Esophagus squamous epithelium (tissue), 5 donors: ENCODE results near the gene UTS2R. TPM values are rescaled to one million over a fixed set of nuclear protein-coding genes. Genes with fewer than 3 reads are reported as not detected.

Experiments
- DNase-seq: peaks from one replicate; lab custom pipeline; 2025; lab: John Stamatoyannopoulos, UW
- H3K27ac ChIP-seq, 4 donors: fragments of 200-600 bp; sonication (generic); one replicate each; pipeline ENCODE4 v1.5.1; 2016 to 2019; ENCODE audit warnings: mild to moderate bottlenecking in 1 of 4
- H3K27me3 ChIP-seq, 4 donors: fragments of 200-600 bp; sonication (generic); 1 replicate in 3 of 4; 2 replicates in 1 of 4; pipeline versions ENCODE4 v1.5.1 to v1.6.0; 2017 to 2021; ENCODE audit warnings: antibody characterized with exemption in 1 of 4
- H3K36me3 ChIP-seq, 3 donors: fragments of 200-600 bp; sonication (generic); one replicate each; pipeline ENCODE4 v1.5.1; 2016 to 2019
- H3K4me1 ChIP-seq, 3 donors: fragments of 200-600 bp; sonication (generic); one replicate each; pipeline ENCODE4 v1.5.1; 2017 to 2019
- H3K4me3 ChIP-seq, 4 donors: fragments of 200-600 bp; sonication (generic); 1 replicate in 3 of 4; 2 replicates in 1 of 4; pipeline ENCODE4 v1.5.1; 2016 to 2019; ENCODE audit warnings: mild to moderate bottlenecking in 2 of 4, moderate library complexity in 1 of 4
- H3K9me3 ChIP-seq, 3 donors: fragments of 200-600 bp; sonication (generic); one replicate each; pipeline ENCODE4 v1.5.1; 2016 to 2019
- POLR2A ChIP-seq, 4 donors: fragments of 450-650 bp; IDR thresholded peaks; one replicate each; pipeline ENCODE4 v1.6.1; 2017; ENCODE audit warnings: antibody characterized with exemption in 4 of 4, mild to moderate bottlenecking in 4 of 4, moderate library complexity in 3 of 4
- WGBS, 2 donors: methylation state at CpG; one replicate each; pipeline ENCODE4 v1.1.5; 2018; 5-methylcytosine and 5-hydroxymethylcytosine counted together
- intact Hi-C: fragments of 100-400 bp; cut with DNase I; formaldehyde crosslinking; loops from one replicate; pipeline ENCODE4 v1.15.0; 2022
- total RNA-seq, 4 donors: library from RNA; depleted of rRNA; stranded (reverse); fragments of >200 nt; gene quantifications; one replicate each; pipeline ENCODE4 v1.1.0, GENCODE V29; 2016
- TF ChIP-seq, protein P1 (sequence below), 6 experiments: fragments of 450-650 bp in 4 of 6; fragments of 200-600 bp in 2 of 6; sonication (generic) in 2 of 6; IDR thresholded peaks; one replicate each; pipeline ENCODE4 v1.5.1; 2016 to 2019; ENCODE audit warnings: antibody characterized with exemption in 6 of 6, mild to moderate bottlenecking in 4 of 6, moderate library complexity in 4 of 6
- donor health status: DM: yes; HTN: yes; CAD: no.

The UTS2R gene
- total RNA-seq, 4 donors from 2014 or later: not detected

GRCh38 chr17:82390015-82390859 is 18.7 kb downstream of the UTS2R start:
- H3K36me3 ChIP-seq: peaks cover 0 to 43% (median 0%) of the 10 kb centered on the region in 3 donors
- 87 to 90% methylated on average over 19 to 26 of the region's 34 CpGs for WGBS, 2 donors
- intact Hi-C loops: no loop called here
- TF ChIP-seq POLR2A (IDR thresholded peaks at IDR 0.05): no peak
- TF ChIP-seq, protein P1, sequence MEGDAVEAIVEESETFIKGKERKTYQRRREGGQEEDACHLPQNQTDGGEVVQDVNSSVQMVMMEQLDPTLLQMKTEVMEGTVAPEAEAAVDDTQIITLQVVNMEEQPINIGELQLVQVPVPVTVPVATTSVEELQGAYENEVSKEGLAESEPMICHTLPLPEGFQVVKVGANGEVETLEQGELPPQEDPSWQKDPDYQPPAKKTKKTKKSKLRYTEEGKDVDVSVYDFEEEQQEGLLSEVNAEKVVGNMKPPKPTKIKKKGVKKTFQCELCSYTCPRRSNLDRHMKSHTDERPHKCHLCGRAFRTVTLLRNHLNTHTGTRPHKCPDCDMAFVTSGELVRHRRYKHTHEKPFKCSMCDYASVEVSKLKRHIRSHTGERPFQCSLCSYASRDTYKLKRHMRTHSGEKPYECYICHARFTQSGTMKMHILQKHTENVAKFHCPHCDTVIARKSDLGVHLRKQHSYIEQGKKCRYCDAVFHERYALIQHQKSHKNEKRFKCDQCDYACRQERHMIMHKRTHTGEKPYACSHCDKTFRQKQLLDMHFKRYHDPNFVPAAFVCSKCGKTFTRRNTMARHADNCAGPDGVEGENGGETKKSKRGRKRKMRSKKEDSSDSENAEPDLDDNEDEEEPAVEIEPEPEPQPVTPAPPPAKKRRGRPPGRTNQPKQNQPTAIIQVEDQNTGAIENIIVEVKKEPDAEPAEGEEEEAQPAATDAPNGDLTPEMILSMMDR (IDR thresholded peaks at IDR 0.05): no peak
- H3K9me3 ChIP-seq: no peaks in the 10 kb centered on the region
- H3K27me3 ChIP-seq: peaks cover 0 to 34% (median 2%) of the 10 kb centered on the region in 4 donors
- no peak overlapping the region for H3K27ac ChIP-seq
- no peak for DNase-seq
- H3K4me3 ChIP-seq: no peak overlapping the region
- peaks cover 10 to 22% (median 15%) of the 10 kb centered on the region in 3 donors for H3K4me1 ChIP-seq

DNA sequence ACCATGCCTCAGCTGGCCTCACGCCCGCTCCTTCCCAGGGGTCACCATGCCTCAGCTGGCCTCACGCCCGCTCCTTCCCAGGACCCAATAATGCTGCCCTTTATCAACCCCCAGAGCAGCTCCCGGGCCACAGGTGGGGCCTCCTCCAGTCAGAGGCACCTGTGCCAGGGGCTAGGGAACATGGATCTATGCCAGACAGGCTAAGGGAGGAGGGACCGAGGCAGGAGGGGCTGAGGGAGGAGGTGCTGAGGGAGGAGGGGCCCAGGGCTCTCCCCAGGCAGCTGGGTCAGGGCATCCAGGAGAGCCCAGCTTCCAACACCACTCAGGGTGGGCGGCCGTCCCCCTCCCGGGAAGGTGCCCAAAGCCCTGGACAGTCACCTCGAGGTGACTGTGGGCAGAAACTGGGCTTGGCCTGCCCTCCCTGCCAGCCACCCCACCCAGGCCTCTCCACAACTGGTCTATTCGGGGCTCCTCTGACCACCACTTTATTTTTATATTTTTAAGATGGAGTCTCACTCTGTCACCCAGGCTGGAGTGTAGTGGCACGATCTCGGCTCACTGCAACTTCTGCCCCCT is 19.4 kb downstream of the UTS2R start:
- H3K36me3 ChIP-seq: peaks cover 0 to 48% (median 0%) of the 10 kb centered on the region in 3 donors
- peaks cover 9 to 15% (median 10%) of the 10 kb centered on the region in 3 donors for H3K4me1 ChIP-seq
- no peak overlapping the region for H3K4me3 ChIP-seq
- 90 to 93% methylated on average over 7 of the region's 13 CpGs for WGBS, 2 donors
- TF ChIP-seq, protein P1 (IDR thresholded peaks at IDR 0.05): no peak
- no peak for TF ChIP-seq POLR2A (IDR thresholded peaks at IDR 0.05)
- peaks cover 0 to 27% (median 0%) of the 10 kb centered on the region in 4 donors for H3K27me3 ChIP-seq
- H3K9me3 ChIP-seq: no peaks in the 10 kb centered on the region
- intact Hi-C loops: no loop called here
- DNase-seq: no peak
- H3K27ac ChIP-seq: no peak overlapping the region

- Histone ChIP-seq H3K27ac (no peak overlapping the region), H3K36me3 (peaks cover 0 to 48% (median 0%) of the 10 kb centered on the region in 3 donors), H3K27me3 (peaks cover 0 to 21% (median 0%) of the 10 kb centered on the region in 4 donors), H3K4me3 (no peak overlapping the region), H3K9me3 (no peaks in the 10 kb centered on the region), H3K4me1 (peaks cover 6 to 8% (median 8%) of the 10 kb centered on the region in 3 donors)
- DNase-seq: no peak
- TF ChIP-seq POLR2A (IDR thresholded peaks at IDR 0.05): no peak
- TF ChIP-seq, protein P1 (IDR thresholded peaks at IDR 0.05): no peak
- intact Hi-C loops: no loop called here
- WGBS, 2 donors: 100% methylated on average over 3 of the region's 23 CpGs; no CpG with 5 or more reads in 1 of the 2 donors
Observed at GRCh38 chr17:82391496-82392066, 20.0 kb downstream of the UTS2R start.

- TF ChIP-seq, protein P1 (IDR thresholded peaks at IDR 0.05): no peak
- TF ChIP-seq POLR2A (IDR thresholded peaks at IDR 0.05): no peak
- H3K27ac ChIP-seq: no peak overlapping the region
- no peak for DNase-seq
- H3K4me3 ChIP-seq: no peak overlapping the region
- WGBS, 2 donors: 88 to 97% methylated on average over 12 to 19 of the region's 28 CpGs
- H3K4me1 ChIP-seq: peaks cover 0 to 8% (median 0%) of the 10 kb centered on the region in 3 donors
- intact Hi-C loops: no loop called here
- H3K9me3 ChIP-seq: no peaks in the 10 kb centered on the region
- H3K36me3 ChIP-seq: peaks cover 0 to 54% (median 0%) of the 10 kb centered on the region in 3 donors
- peaks cover 0 to 13% (median 0%) of the 10 kb centered on the region in 4 donors for H3K27me3 ChIP-seq
Observed at GRCh38 chr17:82392209-82392920, 20.8 kb downstream of the UTS2R start.
